ENCODE data around the gene ATG7.

GRCh38 chr3:11539218-11539617, 267.0 kb downstream of the ATG7 start:
- no peak for TF ChIP-seq CTCF (optimal IDR thresholded peaks at IDR 0.05 in 1 of 3, IDR thresholded peaks at IDR 0.05 in 1 of 3, conservative IDR thresholded peaks at IDR 0.05 in 1 of 3; ENCODE audit: extremely low read depth in 1 of 3, insufficient read depth in 2 of 3, low read length in 3 of 3)
- no peak for TF ChIP-seq EZH2 (IDR thresholded peaks at IDR 0.05; ENCODE audit: low read length)

All from keratinocyte (primary cell).